CD8-positive, alpha-beta memory T cell (primary cell): ENCODE results near the gene PDCD6IP. TPM values are rescaled to one million over a fixed set of nuclear protein-coding genes. Genes with fewer than 3 reads are reported as not detected.
A peak's percentile ranks its signal among the peaks of the same experiment; 100 is the strongest.

Experiments used
- CTCF ChIA-PET: fragments of 350-600 bp; sonication (Branson Sonifier 250); formaldehyde crosslinking; loops from one replicate; lab custom pipeline; 2021; ENCODE audit warnings: antibody characterized with exemption; lab: Charles Lee
- POLR2A ChIA-PET: fragments of 350-600 bp; sonication (Branson Sonifier 250); formaldehyde crosslinking; loops from one replicate; lab custom pipeline; 2021; ENCODE audit warnings: antibody characterized with exemption; lab: Charles Lee
- DNase-seq, 5 donors: peaks; one replicate each; pipeline versions ENCODE4 v3.0.0 to v3.0.0-alpha.2; 2020 to 2022; ENCODE audit warnings: mixed read lengths in 1 of 5
- H3K27ac ChIP-seq: one replicate; pipeline ENCODE4 v1.7.0; 2013; ENCODE audit warnings: low read depth, mild to moderate bottlenecking, low read length, moderate library complexity
- H3K27me3 ChIP-seq: 2 replicates; pipeline ENCODE4 v1.7.0; 2013; ENCODE audit warnings: low read length, mild to moderate bottlenecking; ENCODE audit not compliant: insufficient read depth, poor library complexity, severe bottlenecking
- H3K36me3 ChIP-seq: 2 replicates; pipeline ENCODE4 v1.7.0; 2013; ENCODE audit warnings: mild to moderate bottlenecking, low read length, moderate library complexity; ENCODE audit not compliant: insufficient read depth
- H3K4me1 ChIP-seq: 2 replicates; pipeline ENCODE4 v1.7.0; 2013; ENCODE audit warnings: mild to moderate bottlenecking, low read length, moderate library complexity; ENCODE audit not compliant: insufficient read depth
- H3K4me3 ChIP-seq: 2 replicates; pipeline ENCODE4 v1.7.0; 2013; ENCODE audit warnings: mild to moderate bottlenecking, low read length
- H3K9me3 ChIP-seq: 2 replicates; pipeline ENCODE4 v1.7.0; 2013; ENCODE audit warnings: mild to moderate bottlenecking, low read length
- H3K27ac Mint-ChIP-seq, 8 donors: one replicate each; pipeline ENCODE4 v1.8.0; 2020 to 2021; ENCODE audit warnings: mixed read lengths in 8 of 8, mild to moderate bottlenecking in 6 of 8, inconsistent platforms in 3 of 8, moderate library complexity in 3 of 8
- H3K27me3 Mint-ChIP-seq, 2 donors: one replicate each; pipeline ENCODE4 v1.8.0; 2020 to 2021; ENCODE audit warnings: mixed read lengths in 2 of 2, mild to moderate bottlenecking in 1 of 2, moderate library complexity in 1 of 2
- H3K36me3 Mint-ChIP-seq, 3 donors: one replicate each; pipeline ENCODE4 v1.8.0; 2020 to 2021; ENCODE audit warnings: mixed read lengths in 3 of 3, inconsistent platforms in 1 of 3, mild to moderate bottlenecking in 1 of 3
- H3K4me1 Mint-ChIP-seq, 3 donors: one replicate each; pipeline ENCODE4 v1.8.0; 2020 to 2021; ENCODE audit warnings: mixed read lengths in 3 of 3, inconsistent platforms in 1 of 3, mild to moderate bottlenecking in 1 of 3
- H3K4me3 Mint-ChIP-seq, 7 donors: one replicate each; pipeline ENCODE4 v1.8.0; 2020 to 2021; ENCODE audit warnings: mixed read lengths in 7 of 7, mild to moderate bottlenecking in 6 of 7, moderate library complexity in 4 of 7, inconsistent platforms in 2 of 7
- H3K9me3 Mint-ChIP-seq, 5 donors: one replicate each; pipeline ENCODE4 v1.8.0; 2020 to 2022; ENCODE audit warnings: mixed read lengths in 5 of 5, mild to moderate bottlenecking in 3 of 5, moderate library complexity in 2 of 5, inconsistent platforms in 1 of 5
- polyA plus RNA-seq: library from polyadenylated mRNA; unstranded; fragments of 300-500 nt; fragmentation: Illumina TruSeq; gene quantifications from one replicate; pipeline ENCODE4 v1.2.3, GENCODE V29; 2021
- total RNA-seq, 2 experiments: library from RNA; stranded (reverse); gene quantifications; one replicate each; pipeline ENCODE4 v1.2.3, GENCODE V29; 2021

Gene PDCD6IP
- total and polyA plus RNA-seq, 3 experiments from 2014 or later: 71.4 to 163 (median 162) TPM

GRCh38 chr3:33787328-33788009 is 11.0 kb upstream of the PDCD6IP start:
- peak; percentile 29 to 72 (median 49) for DNase-seq
- peaks cover 3 to 5% (median 3%) of the 10 kb centered on the region in 3 donors for H3K4me1 Mint-ChIP-seq
- POLR2A ChIA-PET: interaction anchor here (1.0 to 1.6 kb wide), 2 partner anchors 11 to 13 kb away, joined by 3 to 6 read pairs; partner anchors contain the start of gene PDCD6IP
- H3K36me3 Mint-ChIP-seq: no peaks in the 10 kb centered on the region
- H3K4me3 ChIP-seq: no peak overlapping the region
- H3K4me1 ChIP-seq: no peaks in the 10 kb centered on the region
- no peaks in the 10 kb centered on the region for H3K27me3 ChIP-seq
- CTCF ChIA-PET: interaction anchor here (0.6 to 4.0 kb wide), 27 partner anchors 9 to 839 kb away, joined by 3 to 45 read pairs (median 5); partner anchors contain the start of genes PDCD6IP and UBP1
- peak overlapping the region in 3 of 7 donors; percentile 6 to 41 (median 36) for H3K4me3 Mint-ChIP-seq
- H3K27ac Mint-ChIP-seq: no peak overlapping the region
- H3K36me3 ChIP-seq: no peaks in the 10 kb centered on the region
- no peaks in the 10 kb centered on the region for H3K9me3 ChIP-seq
- H3K27me3 Mint-ChIP-seq: peaks cover 3 to 26% of the 10 kb centered on the region in 2 donors
- H3K27ac ChIP-seq: no peak overlapping the region
- no peaks in the 10 kb centered on the region for H3K9me3 Mint-ChIP-seq

- no peak for DNase-seq
- H3K9me3 Mint-ChIP-seq: no peaks in the 10 kb centered on the region
- ChIA-PET POLR2A (interaction anchor here (0.6 kb wide), 1 partner anchor 37 kb away, joined by 3 read pairs; no protein-coding TSS in a partner anchor), CTCF (interaction anchor here (1.3 to 2.0 kb wide), 2 partner anchors 9 kb away, joined by 3 to 4 read pairs; partner anchors contain the start of gene PDCD6IP)
- peaks cover 3 to 28% of the 10 kb centered on the region in 2 donors for H3K27me3 Mint-ChIP-seq
- Histone ChIP-seq H3K27ac (peak overlapping the region; percentile 48), H3K27me3 (no peaks in the 10 kb centered on the region), H3K36me3 (no peaks in the 10 kb centered on the region), H3K9me3 (no peaks in the 10 kb centered on the region), H3K4me3 (no peak overlapping the region), H3K4me1 (no peaks in the 10 kb centered on the region)
- H3K36me3 Mint-ChIP-seq: no peaks in the 10 kb centered on the region
- no peak overlapping the region for H3K4me3 Mint-ChIP-seq
- H3K4me1 Mint-ChIP-seq: peaks cover 3 to 5% (median 3%) of the 10 kb centered on the region in 3 donors
- peak overlapping the region in 1 of 8 donors; percentile 44 for H3K27ac Mint-ChIP-seq
These were observed 9.1 kb upstream of the PDCD6IP start for GRCh38 chr3:33789183-33789954.

GRCh38 chr3:33790091-33790490 is 8.3 kb upstream of the PDCD6IP start:
- no peak overlapping the region for H3K27ac Mint-ChIP-seq
- no peaks in the 10 kb centered on the region for H3K36me3 Mint-ChIP-seq
- peaks cover 3 to 28% of the 10 kb centered on the region in 2 donors for H3K27me3 Mint-ChIP-seq
- H3K4me3 ChIP-seq: no peak overlapping the region
- no peaks in the 10 kb centered on the region for H3K9me3 ChIP-seq
- no peaks in the 10 kb centered on the region for H3K4me1 ChIP-seq
- H3K4me1 Mint-ChIP-seq: peaks cover 3 to 5% (median 3%) of the 10 kb centered on the region in 3 donors
- no peak overlapping the region for H3K4me3 Mint-ChIP-seq
- H3K9me3 Mint-ChIP-seq: no peaks in the 10 kb centered on the region
- POLR2A ChIA-PET: no interaction called here
- CTCF ChIA-PET: interaction anchor here (1.5 to 2.0 kb wide), 2 partner anchors 9 to 12 kb away, joined by 4 to 6 read pairs; partner anchors contain the start of gene PDCD6IP
- no peaks in the 10 kb centered on the region for H3K27me3 ChIP-seq
- no peaks in the 10 kb centered on the region for H3K36me3 ChIP-seq
- H3K27ac ChIP-seq: no peak overlapping the region
- DNase-seq: no peak

- ChIA-PET CTCF (interaction anchor here (1.2 to 1.5 kb wide), 2 partner anchors 14 to 660 kb away, joined by 3 to 6 read pairs; no protein-coding TSS in a partner anchor), POLR2A (no interaction called here)
- Histone ChIP-seq H3K4me1 (no peaks in the 10 kb centered on the region), H3K36me3 (no peaks in the 10 kb centered on the region), H3K4me3 (no peak overlapping the region), H3K27me3 (no peaks in the 10 kb centered on the region), H3K27ac (peak overlapping the region; percentile 49), H3K9me3 (no peaks in the 10 kb centered on the region)
- no peaks in the 10 kb centered on the region for H3K9me3 Mint-ChIP-seq
- H3K36me3 Mint-ChIP-seq: no peaks in the 10 kb centered on the region
- no peak overlapping the region for H3K4me3 Mint-ChIP-seq
- DNase-seq: no peak
- peaks cover 3 to 5% (median 3%) of the 10 kb centered on the region in 3 donors for H3K4me1 Mint-ChIP-seq
- H3K27me3 Mint-ChIP-seq: peaks cover 3 to 28% of the 10 kb centered on the region in 2 donors
- no peak overlapping the region for H3K27ac Mint-ChIP-seq
These were observed 6.8 kb upstream of the PDCD6IP start for GRCh38 chr3:33791477-33792166.

- peaks cover 1 to 4% (median 3%) of the 10 kb centered on the region in 3 donors for H3K4me1 Mint-ChIP-seq
- H3K4me1 ChIP-seq: peaks cover 5% of the 10 kb centered on the region
- H3K4me3 ChIP-seq: no peak overlapping the region
- no peaks in the 10 kb centered on the region for H3K36me3 ChIP-seq
- peak overlapping the region; percentile 49 for H3K27ac ChIP-seq
- no peaks in the 10 kb centered on the region for H3K27me3 ChIP-seq
- peaks cover 2 to 26% of the 10 kb centered on the region in 2 donors for H3K27me3 Mint-ChIP-seq
- no peaks in the 10 kb centered on the region for H3K36me3 Mint-ChIP-seq
- H3K9me3 Mint-ChIP-seq: no peaks in the 10 kb centered on the region
- CTCF ChIA-PET: no interaction called here
- H3K9me3 ChIP-seq: no peaks in the 10 kb centered on the region
- POLR2A ChIA-PET: no interaction called here
- no peak overlapping the region for H3K27ac Mint-ChIP-seq
- DNase-seq: no peak
- H3K4me3 Mint-ChIP-seq: no peak overlapping the region
These were observed 6.1 kb upstream of the PDCD6IP start for GRCh38 chr3:33792167-33792892.

- Mint-ChIP-seq H3K27ac (peak overlapping the region in 1 of 8 donors; percentile 32), H3K4me1 (peaks cover 19 to 25% (median 21%) of the 10 kb centered on the region in 3 donors), H3K36me3 (peaks cover 0 to 13% (median 0%) of the 10 kb centered on the region in 3 donors), H3K27me3 (peaks cover 2 to 12% of the 10 kb centered on the region in 2 donors), H3K9me3 (no peaks in the 10 kb centered on the region), H3K4me3 (peak overlapping the region in 1 of 7 donors; percentile 11)
- ChIA-PET POLR2A (no interaction called here), CTCF (interaction anchor here (1.2 to 6.0 kb wide), 2 partner anchors 9 to 19 kb away, joined by 3 to 45 read pairs; no protein-coding TSS in a partner anchor)
- Histone ChIP-seq H3K27me3 (no peaks in the 10 kb centered on the region), H3K4me3 (no peak overlapping the region), H3K4me1 (peaks cover 18% of the 10 kb centered on the region), H3K36me3 (no peaks in the 10 kb centered on the region), H3K9me3 (no peaks in the 10 kb centered on the region), H3K27ac (no peak overlapping the region)
- DNase-seq: no peak
These were observed 3.3 kb upstream of the PDCD6IP start for GRCh38 chr3:33795131-33795530.
